ENCODE data around the gene NIN.

DNA sequence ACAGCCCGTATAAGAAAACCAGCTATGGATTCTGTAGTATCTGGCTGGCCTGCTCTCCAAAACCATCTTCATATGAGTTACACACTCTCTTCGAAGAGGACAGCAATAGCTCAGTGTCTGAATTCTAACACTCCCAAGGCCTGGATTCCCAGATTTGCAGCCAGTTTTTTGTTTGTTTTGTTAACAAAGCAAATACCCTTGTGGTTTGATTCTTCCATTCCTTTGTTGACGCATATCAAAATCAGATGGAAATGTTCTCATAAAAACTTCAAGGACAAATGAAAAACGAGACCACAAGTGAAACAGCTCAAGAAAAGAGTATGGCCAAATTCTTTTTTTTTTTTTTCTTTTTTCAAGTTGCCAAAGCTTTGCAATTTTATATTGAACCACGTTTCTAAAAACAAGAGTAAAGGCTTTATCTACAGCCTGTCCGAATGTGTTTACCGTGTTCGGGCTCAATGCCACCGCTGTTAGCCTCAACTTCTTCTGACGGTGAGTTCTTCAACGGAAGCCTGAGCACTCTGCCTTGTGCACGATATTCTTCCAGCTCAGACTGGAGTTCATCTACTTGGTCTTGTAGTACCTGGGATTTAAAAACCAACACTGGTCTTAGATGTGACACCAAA lies 67.5 kb downstream of the NIN start:
- TF ChIP-seq POLR2AphosphoS5 (IDR thresholded peaks at IDR 0.05), result peak; percentile 93
- TF ChIP-seq CTCF (IDR thresholded peaks at IDR 0.05), result peak in 1 of 4 experiments; percentile 39
- no peak for TF ChIP-seq POLR2A (IDR thresholded peaks at IDR 0.05)
